NCI-H510A treated with DMSO at 0.1 percent for 48 hours (cell line): ENCODE results near the gene PANK2.
"Not testable (repeated sequence)": the region's sequence is repeated elsewhere in the genome, so short reads cannot be mapped to it uniquely, and the experiment has no call there.

Experiments
- DNase-seq: peaks from one replicate; lab custom pipeline; 2025; lab: John Stamatoyannopoulos, UW

The PANK2 gene

DNA sequence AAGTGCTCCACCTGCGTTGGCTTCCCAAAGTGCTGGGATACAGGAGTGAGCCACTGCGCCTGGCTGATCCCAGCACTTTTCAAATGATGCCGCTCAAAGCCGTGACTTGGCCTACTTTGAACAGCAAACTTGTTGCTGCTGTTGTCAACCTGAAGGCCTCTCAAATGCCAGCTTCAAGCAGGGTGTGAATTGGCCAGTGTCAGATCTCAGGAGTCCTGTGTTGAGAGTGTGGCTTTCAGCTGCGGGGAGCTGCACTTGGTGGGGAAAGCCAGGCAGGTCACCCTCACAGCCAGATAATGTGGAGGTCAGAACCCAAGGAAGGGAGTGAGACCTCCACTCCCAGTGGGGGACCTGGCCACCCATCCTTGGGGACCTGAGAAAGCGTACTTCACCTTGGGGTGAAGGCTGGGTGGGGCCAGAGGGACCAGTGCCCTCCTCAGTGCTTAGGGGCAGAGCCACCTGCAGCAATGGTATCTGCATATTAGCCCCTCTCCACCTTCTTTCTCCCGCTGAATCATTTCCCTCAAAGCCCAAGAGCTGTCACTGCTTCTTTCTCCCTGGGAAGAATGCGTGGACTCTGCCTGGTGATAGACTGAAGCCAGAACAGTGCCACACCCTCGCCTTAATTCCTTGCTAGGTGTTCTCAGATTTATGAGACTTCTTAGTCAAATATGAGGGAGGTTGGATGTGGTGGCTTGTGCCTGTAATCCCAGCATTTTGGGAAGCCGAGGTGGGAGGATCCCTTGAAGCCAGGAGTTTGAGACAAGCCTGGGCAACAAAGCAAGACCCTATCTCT, 19.1 kb upstream of the PANK2 start:
- DNase-seq = no peak

DNA sequence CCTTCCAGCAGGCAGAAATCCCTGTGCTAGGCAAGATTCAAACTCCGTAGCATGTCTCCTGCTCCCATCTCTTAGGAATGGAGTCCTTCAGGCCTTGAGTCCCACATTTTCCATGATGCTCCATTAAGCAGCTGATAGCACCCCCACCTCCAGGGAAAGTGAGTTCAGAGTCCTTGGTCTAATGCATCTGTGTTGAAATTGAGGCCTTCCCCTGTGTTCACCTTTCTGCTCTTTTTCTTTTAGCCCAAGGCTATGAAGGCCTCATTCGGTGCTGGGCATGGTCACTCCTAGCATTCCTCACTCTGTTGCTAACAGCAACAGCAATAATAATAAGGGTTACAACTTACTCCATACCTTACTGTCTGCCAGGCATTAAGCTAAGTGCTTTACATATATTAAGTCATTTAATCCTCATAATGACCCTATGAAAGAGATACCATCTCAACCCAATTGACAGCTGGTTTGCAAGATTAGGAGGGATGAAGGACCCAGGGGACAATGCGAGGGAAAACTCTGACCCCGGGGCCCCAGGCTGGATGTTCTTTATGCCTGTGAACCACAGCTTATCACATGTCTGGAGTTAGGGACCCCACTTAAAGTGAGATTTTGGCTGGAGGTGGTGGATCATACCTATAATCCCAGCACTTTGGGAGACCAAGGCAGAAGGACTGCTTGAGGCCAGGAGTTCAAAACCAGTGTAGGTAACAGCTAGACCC, 17.5 kb upstream of the PANK2 start:
- no peak for DNase-seq

DNA sequence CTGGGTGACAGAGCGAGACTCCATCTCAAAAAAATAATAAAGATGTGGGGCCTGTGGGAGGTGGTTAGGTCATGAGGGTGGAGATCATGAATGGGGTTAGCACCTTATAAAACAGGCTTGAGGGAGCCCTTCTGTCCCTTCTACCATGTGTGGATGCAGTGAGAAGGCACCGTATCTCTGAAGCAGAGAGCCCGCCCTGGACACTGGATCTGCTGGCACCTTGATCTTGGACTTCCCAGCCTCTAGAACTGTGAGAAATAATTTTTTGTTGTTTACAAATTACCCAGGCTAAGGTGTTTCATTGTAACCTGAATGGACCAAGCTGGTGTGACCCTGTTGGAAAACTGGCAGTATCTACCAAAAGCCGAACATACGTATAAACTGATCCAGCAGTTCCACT, 15.7 kb upstream of the PANK2 start:
- no peak for DNase-seq

DNA sequence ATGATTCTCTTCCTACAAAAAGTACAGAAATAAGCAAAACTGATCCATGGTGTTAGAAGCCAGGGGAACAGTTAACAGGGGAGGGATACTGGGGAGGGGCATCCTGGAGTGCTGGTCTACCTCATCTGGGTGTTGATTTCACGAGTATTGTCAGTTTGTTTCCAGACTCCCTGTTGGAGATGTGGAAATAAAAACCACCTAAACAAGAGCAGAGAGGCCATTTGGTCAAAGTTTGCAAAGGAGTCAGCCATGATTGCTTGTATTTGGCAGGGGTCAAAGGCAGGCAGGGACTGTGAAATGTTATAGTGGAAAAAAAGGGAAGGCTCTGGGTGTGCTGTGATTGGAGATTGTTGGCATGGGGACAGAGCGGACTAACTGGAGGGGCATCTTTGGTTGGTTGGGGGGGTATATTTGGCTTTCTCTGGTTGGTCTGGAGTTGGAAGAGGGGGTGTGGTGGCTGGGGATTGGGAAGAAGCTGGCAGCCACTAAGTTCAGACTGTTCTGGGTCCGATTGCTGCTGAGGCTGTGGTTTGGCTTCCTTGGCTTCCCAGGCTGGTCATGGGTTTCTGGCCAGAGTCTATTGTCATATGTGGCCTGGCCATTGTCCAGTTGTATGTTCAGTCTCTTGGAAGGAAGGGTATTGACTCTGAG, 14.9 kb upstream of the PANK2 start:
- DNase-seq = no peak

DNA sequence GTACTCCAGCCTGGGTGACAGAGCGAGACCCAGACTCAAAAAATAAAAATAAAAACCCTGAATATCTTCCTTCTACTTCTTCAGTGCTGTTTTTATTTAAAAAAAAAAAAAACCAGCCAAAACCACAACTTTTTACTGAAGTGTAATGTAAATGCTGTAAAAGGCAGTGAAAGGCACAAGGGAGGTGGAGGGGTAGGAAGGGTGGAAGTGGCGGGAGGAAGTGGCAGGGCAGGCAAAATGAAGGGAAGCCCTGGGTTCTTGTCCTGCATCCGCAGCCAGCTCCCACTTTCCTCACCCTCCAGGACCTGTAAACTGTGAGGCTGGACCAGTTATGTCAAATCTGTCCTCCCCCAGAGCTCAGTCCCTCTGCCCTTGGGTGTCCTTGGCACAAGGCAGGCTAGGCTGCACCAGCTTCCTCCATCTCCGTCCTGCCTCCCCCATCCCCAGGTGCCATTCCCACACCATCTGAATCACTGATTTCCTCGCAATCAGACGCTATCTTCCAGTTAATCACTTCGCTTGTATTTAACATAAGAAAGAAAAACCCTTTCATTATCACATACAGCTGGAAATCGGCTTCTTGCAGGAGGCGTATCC, 13.7 kb upstream of the PANK2 start:
- no peak for DNase-seq

DNA sequence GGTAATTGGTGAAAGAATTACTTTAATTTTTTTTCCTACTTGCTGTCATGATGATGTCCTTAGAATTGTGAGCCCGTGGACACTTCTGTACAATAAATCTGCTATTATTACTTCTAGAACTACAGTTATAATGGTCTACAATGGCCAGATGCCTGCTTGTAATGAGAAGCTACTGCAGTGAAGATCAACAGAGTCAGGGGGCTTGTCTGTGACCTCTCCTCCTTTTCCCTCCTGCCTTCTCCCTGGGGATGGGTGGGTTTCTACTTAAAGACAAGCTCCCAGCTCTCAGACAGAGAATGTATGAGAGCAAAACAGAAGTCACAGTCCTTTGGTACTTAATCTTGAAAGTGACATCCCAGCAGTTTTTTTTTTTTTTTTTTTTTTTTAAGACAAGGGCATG, 13.2 kb upstream of the PANK2 start:
- DNase-seq = no peak

DNA sequence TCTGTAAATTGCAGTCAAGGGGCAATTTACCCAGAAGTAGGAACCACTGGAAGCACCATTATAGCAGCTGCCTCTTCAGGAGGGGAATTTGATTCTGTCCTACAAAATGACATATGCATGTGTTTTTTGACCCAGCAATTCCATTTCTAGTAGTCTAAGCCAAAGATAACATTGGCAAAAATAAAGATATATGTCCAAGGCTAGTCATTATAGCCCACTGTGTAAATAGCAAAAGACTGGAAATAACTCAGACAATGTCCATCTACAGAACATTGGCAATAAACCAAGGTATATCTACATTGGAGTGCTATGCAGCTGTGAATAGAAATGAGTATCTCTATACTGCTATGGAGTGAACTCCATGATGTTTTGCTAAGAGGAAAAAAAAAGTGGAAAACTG, 12.5 kb upstream of the PANK2 start:
- no peak for DNase-seq

DNA sequence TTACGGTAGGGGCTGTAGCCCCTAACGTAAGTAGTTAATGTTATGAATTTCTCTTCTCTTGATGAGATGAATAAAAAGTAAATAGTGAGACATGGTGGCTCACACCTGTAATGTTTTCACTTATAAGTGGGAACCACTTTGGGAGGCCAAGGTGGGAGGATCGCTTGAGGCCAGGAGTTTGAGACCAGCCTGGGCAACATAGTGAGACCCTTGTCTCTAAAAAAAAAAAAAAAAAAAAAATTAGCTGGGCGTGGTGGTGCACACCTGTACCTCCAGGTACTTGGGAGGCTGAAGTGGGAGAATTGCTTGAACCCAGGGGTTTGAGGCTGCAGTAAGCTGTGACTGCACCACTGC, 10.3 kb upstream of the PANK2 start:
- DNase-seq = not testable (repeated sequence)

DNA sequence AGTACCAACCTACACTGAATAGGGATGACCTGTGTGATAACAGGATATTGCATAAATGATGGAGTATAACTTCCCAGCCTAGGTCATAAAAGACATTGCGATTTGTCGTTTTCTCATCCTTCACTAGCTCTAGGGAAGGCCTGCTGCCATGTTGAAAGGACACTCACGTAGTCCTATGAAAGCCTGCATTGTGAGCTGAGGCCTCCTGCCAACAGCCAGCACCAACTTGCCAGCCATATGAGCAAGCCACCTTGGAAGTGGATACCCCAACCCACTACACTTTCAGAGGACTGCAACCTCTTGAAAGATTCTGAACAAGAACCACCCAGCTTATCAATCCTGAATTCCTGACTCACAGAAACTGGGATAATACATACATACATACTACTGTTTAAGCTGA, 3.5 kb upstream of the PANK2 start:
- DNase-seq = no peak

DNA sequence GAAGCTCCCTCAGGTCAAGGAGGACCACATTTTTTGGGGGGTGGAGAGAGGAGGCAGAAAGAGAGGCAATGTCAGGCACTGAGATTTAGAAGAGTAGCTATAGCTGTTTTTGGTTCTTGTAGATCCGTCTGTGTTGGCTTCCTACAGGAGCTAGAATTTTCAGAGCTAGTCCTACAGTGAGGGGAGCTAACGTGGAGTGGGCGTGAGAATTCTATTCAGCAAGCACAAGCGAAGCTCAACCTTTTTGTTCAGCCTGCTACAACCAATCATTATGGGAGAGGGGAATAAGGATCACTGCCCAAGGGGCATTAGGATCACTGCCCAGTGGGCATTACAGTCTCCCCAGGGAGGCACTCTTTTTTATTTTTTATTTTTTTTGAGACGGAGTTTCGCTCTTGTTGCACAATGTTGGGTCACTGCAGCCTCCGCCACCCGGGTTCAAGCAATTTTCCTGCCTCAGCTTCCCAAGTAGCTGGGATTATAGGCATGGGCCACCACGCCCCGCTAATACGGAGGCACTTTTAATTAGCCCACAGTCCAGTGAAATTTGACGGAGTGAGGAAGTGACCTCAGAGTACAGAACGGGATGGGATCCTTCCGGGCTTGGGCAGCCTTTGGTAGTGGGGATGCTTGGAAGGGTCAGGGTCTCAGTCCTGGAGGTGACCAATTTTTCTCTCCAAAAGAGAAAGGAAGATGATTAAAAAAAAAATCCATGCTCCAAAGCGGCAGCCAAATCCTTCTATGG, 1.1 kb upstream of the PANK2 start:
- DNase-seq = peak; percentile 58

DNA sequence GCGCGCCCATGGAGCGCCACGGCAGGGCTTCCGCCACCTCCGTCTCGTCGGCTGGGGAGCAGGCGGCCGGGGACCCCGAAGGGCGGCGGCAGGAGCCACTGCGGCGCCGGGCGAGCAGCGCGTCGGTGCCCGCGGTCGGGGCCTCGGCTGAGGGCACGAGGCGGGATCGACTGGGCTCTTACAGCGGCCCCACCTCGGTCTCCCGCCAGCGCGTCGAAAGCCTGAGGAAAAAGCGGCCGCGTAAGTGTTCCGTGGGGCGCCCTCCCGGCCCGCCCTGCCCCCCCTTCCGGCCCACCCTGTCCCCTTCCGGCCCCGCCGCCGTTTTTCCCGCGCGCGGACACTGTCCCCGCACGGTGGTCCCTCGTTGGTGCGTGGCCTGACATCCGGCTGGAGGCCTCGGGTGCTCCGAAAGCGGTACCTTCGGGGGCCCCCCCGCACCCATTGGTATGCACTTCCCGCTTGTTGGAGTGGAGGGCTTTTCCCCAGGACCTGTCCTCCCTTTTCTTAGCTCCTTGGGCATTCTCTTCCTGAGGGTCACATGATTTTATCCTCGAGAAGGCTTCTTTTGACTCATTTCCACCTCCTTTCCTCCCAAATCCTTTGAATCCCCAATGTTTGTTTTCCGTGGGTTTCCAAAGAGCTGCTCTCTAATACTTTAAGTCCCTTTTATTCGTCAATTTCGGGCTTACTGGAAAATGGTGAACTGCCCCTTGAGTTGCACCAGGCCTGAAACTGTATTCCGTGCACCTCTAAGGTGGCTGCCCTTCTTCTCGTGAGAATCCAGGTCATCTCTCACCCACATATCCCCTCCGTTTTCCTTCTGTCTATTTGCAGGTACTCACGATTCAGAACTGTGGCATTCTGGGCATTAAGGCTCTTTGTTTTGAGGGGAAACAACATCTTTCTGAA, 556 bp downstream of the PANK2 start:
- peak; percentile 70 for DNase-seq

DNA sequence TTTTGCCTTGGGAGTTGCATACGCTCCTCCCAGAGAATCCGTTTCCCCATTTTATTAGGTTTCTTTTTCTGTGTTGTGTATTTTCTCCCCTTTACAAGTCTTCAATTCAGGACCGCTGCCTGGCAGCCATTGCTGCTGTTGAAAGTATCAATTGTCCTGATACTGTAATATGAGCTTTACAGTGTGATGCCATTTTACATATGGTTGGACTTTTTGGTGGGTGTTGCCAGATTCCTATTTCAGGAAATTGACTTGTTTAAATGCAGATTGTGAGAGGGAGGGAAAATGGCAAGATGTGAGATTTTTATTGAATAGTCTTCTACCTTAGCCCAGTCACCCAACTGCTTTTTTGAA, 1.2 kb downstream of the PANK2 start:
- peak; percentile 67 for DNase-seq

DNA sequence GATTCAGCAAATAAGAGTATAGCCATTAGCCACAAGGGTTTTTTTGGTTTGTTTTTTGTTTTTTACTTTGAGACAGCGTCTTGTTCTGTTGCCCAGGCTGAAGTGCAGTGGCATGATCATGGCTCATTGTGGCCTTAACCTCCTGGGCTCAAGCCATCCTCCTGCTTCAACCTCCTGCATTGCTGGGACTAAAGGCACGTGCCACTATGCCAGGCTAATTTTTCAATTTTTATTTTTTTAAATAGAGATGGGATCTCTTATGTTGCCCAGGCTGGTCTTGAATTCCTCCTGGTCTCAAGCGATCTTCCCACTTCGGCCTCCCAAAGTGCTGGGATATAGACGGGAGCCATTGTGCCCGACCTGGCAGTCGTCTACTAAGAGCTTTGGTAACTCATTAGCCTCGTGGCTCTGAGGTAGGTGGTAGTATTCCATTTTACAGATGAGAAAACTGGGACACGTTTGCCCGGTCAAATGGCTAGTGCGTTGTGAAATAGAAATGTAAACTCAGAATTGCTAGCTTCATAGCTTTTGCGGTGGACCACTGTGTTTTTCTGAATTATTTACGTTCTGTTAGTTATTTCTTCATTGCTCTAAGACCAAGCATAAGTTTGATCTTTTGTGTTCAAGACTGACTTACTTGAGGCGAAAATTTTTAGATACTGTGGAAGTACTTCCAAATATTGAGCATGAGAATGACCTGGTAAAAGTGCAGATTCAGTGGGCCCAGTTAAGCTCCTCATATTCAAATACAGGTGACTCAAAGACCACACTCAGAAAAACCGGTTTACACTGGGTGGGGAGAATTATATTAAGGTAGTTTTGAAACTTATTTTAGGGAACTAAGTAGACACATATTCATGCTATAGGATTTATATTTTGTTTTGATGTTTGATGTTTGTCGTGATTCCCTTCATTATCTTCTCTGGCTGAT, 2.1 kb downstream of the PANK2 start:
- no peak for DNase-seq

DNA sequence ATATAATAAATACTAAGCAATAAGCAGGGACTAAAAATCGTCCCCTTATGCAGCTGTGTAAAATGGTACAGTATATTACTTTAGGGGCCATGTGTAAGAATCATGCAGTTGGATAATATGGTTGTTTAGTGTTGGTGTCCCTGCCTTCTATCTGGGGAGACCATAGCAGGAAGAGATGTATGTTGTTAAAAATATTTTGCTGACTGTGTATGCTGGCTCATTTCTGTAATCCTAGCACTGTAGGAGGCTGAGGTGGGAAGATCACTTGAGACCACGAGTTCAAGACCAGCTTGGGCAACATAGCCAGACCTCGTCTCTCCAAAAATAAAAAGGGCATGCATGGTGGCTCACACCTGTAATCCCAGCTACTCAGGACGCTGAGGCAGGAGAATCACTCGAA, 5.6 kb downstream of the PANK2 start:
- no peak for DNase-seq

DNA sequence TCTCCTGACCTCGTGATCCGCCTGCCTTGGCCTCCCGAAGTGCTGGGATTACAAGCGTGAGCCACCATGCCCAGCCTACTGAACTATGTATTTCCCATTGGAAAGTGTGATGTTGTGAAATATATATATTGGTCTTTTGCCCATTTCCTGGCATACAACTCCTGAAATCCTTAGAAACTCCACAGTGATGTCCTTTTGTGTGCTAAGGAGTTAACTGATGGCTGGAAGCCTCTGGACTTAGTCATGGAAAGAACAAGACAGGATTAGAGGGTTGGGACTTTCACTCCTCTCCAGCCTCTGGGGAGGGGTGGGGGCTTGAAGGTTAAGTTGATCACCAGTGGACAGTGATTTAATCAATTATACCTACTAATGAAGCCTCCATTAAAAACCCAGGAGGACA, 7.1 kb downstream of the PANK2 start:
- DNase-seq = no peak

DNA sequence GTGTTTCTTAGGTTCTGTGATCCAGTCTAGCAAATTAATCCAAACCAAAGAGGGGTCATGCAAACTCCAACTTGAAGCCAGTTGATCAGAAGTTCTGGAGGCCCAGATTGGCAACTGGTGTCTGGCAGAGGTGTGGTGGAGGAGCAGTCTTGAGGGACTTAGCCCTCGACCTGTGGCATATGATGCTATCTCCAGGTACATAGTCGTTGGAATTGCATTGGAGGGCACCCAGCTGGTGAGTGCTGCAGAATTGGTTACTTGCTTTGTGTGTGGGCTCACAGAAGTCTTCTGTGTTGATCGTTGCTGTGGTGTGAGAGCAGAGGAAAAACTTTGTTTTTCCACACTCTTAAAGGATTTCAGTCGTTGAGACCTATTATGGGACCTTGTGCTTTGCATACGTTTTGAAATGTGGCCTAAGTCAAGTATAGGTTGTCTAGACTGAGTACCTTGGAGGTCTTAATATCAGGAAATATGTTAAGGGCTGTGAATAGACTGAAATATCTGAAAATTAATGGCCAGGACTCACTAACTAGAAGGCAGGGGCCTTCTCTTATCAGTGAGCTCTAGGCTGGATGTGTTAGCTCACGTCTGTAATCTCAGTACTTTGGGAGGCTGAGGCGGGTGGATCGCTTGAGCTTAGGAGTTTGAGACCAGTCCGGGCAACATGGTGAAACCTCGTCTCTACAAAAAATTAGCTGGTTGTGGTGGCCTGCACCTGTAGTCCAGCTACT, 7.8 kb downstream of the PANK2 start:
- no peak for DNase-seq

DNA sequence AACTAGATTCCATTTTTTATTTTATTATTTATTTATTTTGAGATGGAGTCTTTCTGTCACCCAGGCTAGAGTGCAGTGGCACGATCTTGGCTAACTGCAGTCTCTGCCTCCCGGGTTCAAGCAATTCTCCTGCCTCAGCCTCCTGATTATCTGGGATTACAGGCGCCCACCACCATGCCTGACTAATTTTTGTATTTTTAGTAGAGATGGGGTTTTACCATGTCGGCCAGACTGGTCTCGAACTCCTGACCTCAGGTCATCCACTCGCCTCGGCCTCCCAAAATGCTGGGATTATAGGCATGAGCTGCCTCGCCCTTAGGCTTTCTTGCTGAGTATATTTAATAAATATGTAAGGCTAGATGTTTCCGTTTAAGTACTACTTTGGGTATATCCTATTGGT, 9.0 kb downstream of the PANK2 start:
- DNase-seq = not testable (repeated sequence)

DNA sequence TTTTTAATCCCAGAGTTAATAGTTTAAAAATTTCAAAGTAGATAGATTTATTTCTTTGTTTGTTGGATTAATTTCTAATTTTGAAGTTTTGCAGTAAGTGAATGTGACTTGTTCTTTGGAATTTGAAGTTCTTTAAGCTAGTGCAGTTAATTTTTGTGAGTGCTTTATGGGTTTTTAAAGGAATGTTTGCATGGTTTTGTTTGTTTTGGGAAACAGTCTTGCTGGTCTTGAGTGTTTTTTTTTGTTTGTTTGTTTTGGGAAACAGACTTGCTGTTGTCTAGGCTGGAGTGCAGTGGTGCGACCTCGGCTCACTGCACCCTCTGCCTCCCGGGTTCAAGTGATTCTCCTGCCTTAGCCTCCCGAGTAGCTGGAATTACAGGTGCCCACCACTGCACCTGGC, 9.5 kb downstream of the PANK2 start:
- no peak for DNase-seq

DNA sequence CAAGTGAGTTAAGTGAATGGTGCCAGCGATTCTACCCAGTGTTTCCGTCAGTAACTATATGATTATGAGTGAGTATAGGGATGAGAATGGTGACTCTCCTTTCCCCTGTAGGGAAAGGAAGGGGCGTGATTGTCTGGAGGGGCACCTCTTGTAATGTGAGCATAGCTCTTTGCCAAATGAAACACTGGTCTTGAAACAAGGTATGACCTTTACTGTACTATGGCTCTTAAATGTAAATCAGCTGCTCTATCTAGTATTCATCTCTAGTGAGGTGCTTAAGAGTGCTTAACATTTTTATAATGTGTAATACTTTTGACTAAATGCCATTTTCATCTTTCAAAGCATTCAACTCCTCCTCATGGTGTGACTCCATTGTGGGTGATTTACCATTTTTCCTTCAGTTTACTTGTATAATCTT, 11.0 kb downstream of the PANK2 start:
- DNase-seq = peak; percentile 76
